HepG2 (cell line): ENCODE measurements around the gene RASSF4. TPM values are rescaled to one million over a fixed set of nuclear protein-coding genes. Genes with fewer than 3 reads are reported as not detected.
A peak's percentile ranks its signal among the peaks of the same experiment; 100 is the strongest.

Source experiments
- GTF2F1 ChIP-seq: fragments of 150-350 bp; IDR thresholded peaks from 2 replicates; pipeline ENCODE4 v1.6.1; 2014; ENCODE audit warnings: low read length
- HDAC1 ChIP-seq: sonication (generic); formaldehyde crosslinking; IDR thresholded peaks from 2 replicates; pipeline ENCODE4 v1.5.1; 2020; ENCODE audit warnings: mild to moderate bottlenecking, missing genetic modification reagents
- HMG20A ChIP-seq: IDR thresholded peaks from 2 replicates; pipeline ENCODE4 v1.6.1; 2016; ENCODE audit warnings: borderline replicate concordance
- HNF4G ChIP-seq, 2 experiments: sonication (generic) in 1 of 2; formaldehyde crosslinking in 1 of 2; IDR thresholded peaks; 2 replicates each; pipeline versions ENCODE4 v1.4.0 to v1.6.1; 2011 to 2020; ENCODE audit warnings: borderline replicate concordance in 2 of 2, low read depth in 2 of 2, mild to moderate bottlenecking in 2 of 2, low read length in 1 of 2, missing genetic modification reagents in 1 of 2, moderate library complexity in 1 of 2
- NFIC ChIP-seq: IDR thresholded peaks from 2 replicates; pipeline ENCODE4 v1.6.1; 2012; ENCODE audit warnings: mild to moderate bottlenecking, low read length, inconsistent platforms
- NR2F6 ChIP-seq, 2 experiments: IDR thresholded peaks; 2 replicates each; pipeline ENCODE4 v1.6.1; 2016; ENCODE audit warnings: antibody characterized with exemption in 1 of 2, mild to moderate bottlenecking in 1 of 2
- RARA ChIP-seq: IDR thresholded peaks from 2 replicates; pipeline ENCODE4 v1.6.1; 2016; ENCODE audit warnings: missing genetic modification reagents, missing compliant biosample characterization
- RBM39 ChIP-seq: fragments of 200-400 bp; formaldehyde crosslinking; IDR thresholded peaks from one replicate; pipeline ENCODE4 v1.6.1; 2018; ENCODE audit warnings: antibody characterized with exemption, mild to moderate bottlenecking, low read depth, low read length; ENCODE audit not compliant: poor library complexity, severe bottlenecking
- SMAD1 ChIP-seq: sonication (generic); formaldehyde crosslinking; IDR thresholded peaks from 2 replicates; pipeline ENCODE4 v1.4.0; 2020; ENCODE audit warnings: missing genetic modification reagents, low read depth, mild to moderate bottlenecking, borderline replicate concordance
- ZFY ChIP-seq: sonication (generic); formaldehyde crosslinking; IDR thresholded peaks from 2 replicates; pipeline ENCODE4 v1.4.0; 2020; ENCODE audit warnings: missing genetic modification reagents
- ZNF160 ChIP-seq: sonication (generic); formaldehyde crosslinking; IDR thresholded peaks from 2 replicates; pipeline ENCODE4 v1.8.0; 2022; ENCODE audit warnings: mild to moderate bottlenecking, inconsistent platforms, missing genetic modification reagents
- ZNF331 ChIP-seq: sonication (generic); formaldehyde crosslinking; IDR thresholded peaks from 2 replicates; pipeline ENCODE4 v1.4.0; 2020; ENCODE audit warnings: missing genetic modification reagents
- ZNF678 ChIP-seq: sonication (generic); formaldehyde crosslinking; IDR thresholded peaks from 2 replicates; pipeline ENCODE4 v1.4.0; 2020; ENCODE audit warnings: mild to moderate bottlenecking, missing genetic modification reagents
- polyA plus RNA-seq, 8 experiments: library from polyadenylated mRNA; depleted of rRNA in 3 of 8; stranded (reverse) in 7 of 8; unstranded in 1 of 8; fragments of >200 nt; fragmentation: Illumina TruSeq in 4 of 8; extraction: Trizol in 4 of 8; gene quantifications; 2 replicates each; pipeline versions ENCODE4 v1.2.1 to v1.2.3, GENCODE V29; 2011 to 2016; ENCODE audit warnings: low read depth in 4 of 8, missing spikeins in 1 of 8, mixed read lengths in 1 of 8; ENCODE audit not compliant: insufficient read depth in 1 of 8
- total RNA-seq, 5 experiments: library from RNA; depleted of rRNA; stranded (reverse); fragments of >200 nt; fragmentation: Illumina TruSeq; extraction: Trizol; gene quantifications; 2 replicates each; pipeline ENCODE4 v1.2.3, GENCODE V29; 2016; ENCODE audit warnings: low read depth in 1 of 5
- TF ChIP-seq, protein P1 (sequence below): IDR thresholded peaks from 2 replicates; pipeline ENCODE4 v1.6.1; 2016; ENCODE audit warnings: missing compliant biosample characterization, missing genetic modification reagents, borderline replicate concordance
- TF ChIP-seq, protein P2 (sequence below): sonication (generic); formaldehyde crosslinking; IDR thresholded peaks from 2 replicates; pipeline ENCODE4 v1.4.0; 2020; ENCODE audit warnings: missing genetic modification reagents, borderline replicate concordance
- TF ChIP-seq, protein P3 (sequence below): sonication (generic); formaldehyde crosslinking; IDR thresholded peaks from 2 replicates; pipeline ENCODE4 v1.4.0; 2020; ENCODE audit warnings: missing genetic modification reagents, mild to moderate bottlenecking, borderline replicate concordance
- TF ChIP-seq, protein P4 (sequence below): sonication (generic); formaldehyde crosslinking; IDR thresholded peaks from 2 replicates; pipeline ENCODE4 v1.8.0; 2022; ENCODE audit warnings: missing genetic modification reagents, mild to moderate bottlenecking, borderline replicate concordance
- TF ChIP-seq, protein P5 (sequence below): sonication (generic); formaldehyde crosslinking; conservative IDR thresholded peaks from 2 replicates; pipeline ENCODE4 v1.4.0; 2020; ENCODE audit warnings: mild to moderate bottlenecking, missing genetic modification reagents, moderate library complexity

The RASSF4 gene
- total and polyA plus RNA-seq, 2 of the 13 experiments (the other 11 are each of a cell fraction or from before 2014, with no cell fraction given): 34.0 to 51.7 TPM

DNA sequence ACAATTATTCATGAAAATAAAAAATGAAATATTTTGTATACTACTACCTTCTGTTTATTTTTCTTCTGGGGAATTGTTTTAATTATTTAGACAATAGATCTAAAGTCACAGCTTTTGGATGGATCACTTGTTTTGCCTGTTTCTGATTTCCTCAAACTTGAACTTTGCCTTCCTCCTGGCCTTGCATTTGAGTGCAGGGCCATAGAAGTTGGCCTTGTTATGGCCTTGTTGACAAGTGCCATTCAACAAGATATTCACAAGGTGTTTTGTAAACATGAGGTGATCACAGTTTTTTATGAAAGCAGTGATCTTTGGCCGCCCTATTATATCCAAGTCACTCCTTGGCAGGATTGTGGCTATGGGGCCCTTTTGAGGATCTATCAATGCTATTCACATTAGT is 45.7 kb downstream of the RASSF4 start (continued):
- TF ChIP-seq HDAC1 (CRISPR knock-in tag) (peak; percentile 59; the same call in 1 of the 2 replicates), HMG20A (peak; percentile 77; the same call in 1 of the 2 replicates), RARA (CRISPR knock-in tag) (peak; percentile 97), NFIC (peak; percentile 83; the same call in 1 of the 2 replicates), ZNF331 (0 out of 2 replicates have a peak, but pooled peaks have one; percentile 27), NR2F6 (IDR thresholded peaks at IDR 0.05) (no peak), NR2F6 (CRISPR knock-in tag; IDR thresholded peaks at IDR 0.05) (peak; percentile 75), GTF2F1 (no peak), ZNF678 (CRISPR knock-in tag) (no peak), SMAD1 (CRISPR knock-in tag) (no peak), ZFY (no peak), RBM39 (no peak), HNF4G (IDR thresholded peaks at IDR 0.05; ENCODE audit: borderline replicate concordance, low read depth, low read length) (peak; percentile 25; the same call in 1 of the 2 replicates), HNF4G (CRISPR knock-in tag; IDR thresholded peaks at IDR 0.05; ENCODE audit: borderline replicate concordance, low read depth) (no peak; the same call in 1 of the 2 replicates), ZNF160 (CRISPR knock-in tag) (no peak)
- TF ChIP-seq, protein P1, sequence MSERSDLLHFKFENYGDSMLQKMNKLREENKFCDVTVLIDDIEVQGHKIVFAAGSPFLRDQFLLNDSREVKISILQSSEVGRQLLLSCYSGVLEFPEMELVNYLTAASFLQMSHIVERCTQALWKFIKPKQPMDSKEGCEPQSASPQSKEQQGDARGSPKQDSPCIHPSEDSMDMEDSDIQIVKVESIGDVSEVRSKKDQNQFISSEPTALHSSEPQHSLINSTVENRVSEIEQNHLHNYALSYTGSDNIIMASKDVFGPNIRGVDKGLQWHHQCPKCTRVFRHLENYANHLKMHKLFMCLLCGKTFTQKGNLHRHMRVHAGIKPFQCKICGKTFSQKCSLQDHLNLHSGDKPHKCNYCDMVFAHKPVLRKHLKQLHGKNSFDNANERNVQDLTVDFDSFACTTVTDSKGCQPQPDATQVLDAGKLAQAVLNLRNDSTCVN (CRISPR knock-in tag): no peak
- TF ChIP-seq, protein P2, sequence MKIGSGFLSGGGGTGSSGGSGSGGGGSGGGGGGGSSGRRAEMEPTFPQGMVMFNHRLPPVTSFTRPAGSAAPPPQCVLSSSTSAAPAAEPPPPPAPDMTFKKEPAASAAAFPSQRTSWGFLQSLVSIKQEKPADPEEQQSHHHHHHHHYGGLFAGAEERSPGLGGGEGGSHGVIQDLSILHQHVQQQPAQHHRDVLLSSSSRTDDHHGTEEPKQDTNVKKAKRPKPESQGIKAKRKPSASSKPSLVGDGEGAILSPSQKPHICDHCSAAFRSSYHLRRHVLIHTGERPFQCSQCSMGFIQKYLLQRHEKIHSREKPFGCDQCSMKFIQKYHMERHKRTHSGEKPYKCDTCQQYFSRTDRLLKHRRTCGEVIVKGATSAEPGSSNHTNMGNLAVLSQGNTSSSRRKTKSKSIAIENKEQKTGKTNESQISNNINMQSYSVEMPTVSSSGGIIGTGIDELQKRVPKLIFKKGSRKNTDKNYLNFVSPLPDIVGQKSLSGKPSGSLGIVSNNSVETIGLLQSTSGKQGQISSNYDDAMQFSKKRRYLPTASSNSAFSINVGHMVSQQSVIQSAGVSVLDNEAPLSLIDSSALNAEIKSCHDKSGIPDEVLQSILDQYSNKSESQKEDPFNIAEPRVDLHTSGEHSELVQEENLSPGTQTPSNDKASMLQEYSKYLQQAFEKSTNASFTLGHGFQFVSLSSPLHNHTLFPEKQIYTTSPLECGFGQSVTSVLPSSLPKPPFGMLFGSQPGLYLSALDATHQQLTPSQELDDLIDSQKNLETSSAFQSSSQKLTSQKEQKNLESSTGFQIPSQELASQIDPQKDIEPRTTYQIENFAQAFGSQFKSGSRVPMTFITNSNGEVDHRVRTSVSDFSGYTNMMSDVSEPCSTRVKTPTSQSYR (CRISPR knock-in tag): no peak
- TF ChIP-seq, protein P3, sequence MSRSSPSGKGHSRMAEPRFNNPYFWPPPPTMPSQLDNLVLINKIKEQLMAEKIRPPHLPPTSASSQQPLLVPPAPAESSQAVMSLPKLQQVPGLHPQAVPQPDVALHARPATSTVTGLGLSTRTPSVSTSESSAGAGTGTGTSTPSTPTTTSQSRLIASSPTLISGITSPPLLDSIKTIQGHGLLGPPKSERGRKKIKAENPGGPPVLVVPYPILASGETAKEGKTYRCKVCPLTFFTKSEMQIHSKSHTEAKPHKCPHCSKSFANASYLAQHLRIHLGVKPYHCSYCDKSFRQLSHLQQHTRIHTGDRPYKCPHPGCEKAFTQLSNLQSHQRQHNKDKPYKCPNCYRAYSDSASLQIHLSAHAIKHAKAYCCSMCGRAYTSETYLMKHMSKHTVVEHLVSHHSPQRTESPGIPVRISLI: peak; percentile 82
- TF ChIP-seq, protein P4, sequence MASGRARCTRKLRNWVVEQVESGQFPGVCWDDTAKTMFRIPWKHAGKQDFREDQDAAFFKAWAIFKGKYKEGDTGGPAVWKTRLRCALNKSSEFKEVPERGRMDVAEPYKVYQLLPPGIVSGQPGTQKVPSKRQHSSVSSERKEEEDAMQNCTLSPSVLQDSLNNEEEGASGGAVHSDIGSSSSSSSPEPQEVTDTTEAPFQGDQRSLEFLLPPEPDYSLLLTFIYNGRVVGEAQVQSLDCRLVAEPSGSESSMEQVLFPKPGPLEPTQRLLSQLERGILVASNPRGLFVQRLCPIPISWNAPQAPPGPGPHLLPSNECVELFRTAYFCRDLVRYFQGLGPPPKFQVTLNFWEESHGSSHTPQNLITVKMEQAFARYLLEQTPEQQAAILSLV (CRISPR knock-in tag): no peak
- TF ChIP-seq, protein P5, sequence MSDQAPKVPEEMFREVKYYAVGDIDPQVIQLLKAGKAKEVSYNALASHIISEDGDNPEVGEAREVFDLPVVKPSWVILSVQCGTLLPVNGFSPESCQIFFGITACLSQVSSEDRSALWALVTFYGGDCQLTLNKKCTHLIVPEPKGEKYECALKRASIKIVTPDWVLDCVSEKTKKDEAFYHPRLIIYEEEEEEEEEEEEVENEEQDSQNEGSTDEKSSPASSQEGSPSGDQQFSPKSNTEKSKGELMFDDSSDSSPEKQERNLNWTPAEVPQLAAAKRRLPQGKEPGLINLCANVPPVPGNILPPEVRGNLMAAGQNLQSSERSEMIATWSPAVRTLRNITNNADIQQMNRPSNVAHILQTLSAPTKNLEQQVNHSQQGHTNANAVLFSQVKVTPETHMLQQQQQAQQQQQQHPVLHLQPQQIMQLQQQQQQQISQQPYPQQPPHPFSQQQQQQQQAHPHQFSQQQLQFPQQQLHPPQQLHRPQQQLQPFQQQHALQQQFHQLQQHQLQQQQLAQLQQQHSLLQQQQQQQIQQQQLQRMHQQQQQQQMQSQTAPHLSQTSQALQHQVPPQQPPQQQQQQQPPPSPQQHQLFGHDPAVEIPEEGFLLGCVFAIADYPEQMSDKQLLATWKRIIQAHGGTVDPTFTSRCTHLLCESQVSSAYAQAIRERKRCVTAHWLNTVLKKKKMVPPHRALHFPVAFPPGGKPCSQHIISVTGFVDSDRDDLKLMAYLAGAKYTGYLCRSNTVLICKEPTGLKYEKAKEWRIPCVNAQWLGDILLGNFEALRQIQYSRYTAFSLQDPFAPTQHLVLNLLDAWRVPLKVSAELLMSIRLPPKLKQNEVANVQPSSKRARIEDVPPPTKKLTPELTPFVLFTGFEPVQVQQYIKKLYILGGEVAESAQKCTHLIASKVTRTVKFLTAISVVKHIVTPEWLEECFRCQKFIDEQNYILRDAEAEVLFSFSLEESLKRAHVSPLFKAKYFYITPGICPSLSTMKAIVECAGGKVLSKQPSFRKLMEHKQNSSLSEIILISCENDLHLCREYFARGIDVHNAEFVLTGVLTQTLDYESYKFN (CRISPR knock-in tag): peak; percentile 85
